PC-9 (cell line): ENCODE results near the gene BIRC5. TPM values are rescaled to one million over a fixed set of nuclear protein-coding genes. Genes with fewer than 3 reads are reported as not detected.

Experiments used
- BruUV-seq: library from RNA; stranded (reverse); fragments of 400-500 nt; replicated peaks from 2 replicates; lab custom pipeline; 2021; lab: Mats Ljungman, UMichigan
- CTCF ChIA-PET: fragments of 300-600 bp; sonication (Branson Sonifier 250); formaldehyde crosslinking; loops from one replicate; lab custom pipeline; 2022; ENCODE audit warnings: antibody characterized with exemption; lab: Charles Lee
- POLR2A ChIA-PET: fragments of 300-600 bp; sonication (Branson Sonifier 250); formaldehyde crosslinking; loops from one replicate; lab custom pipeline; 2022; ENCODE audit warnings: antibody characterized with exemption; ENCODE audit not compliant: unreplicated experiment; lab: Charles Lee
- DNase-seq, 2 experiments: peaks; one replicate each; pipeline versions ENCODE4 v3.0.0 to v3.0.0-alpha.2; 2015 to 2022; ENCODE audit warnings: mixed read lengths in 1 of 2
- H2AFZ ChIP-seq: fragments of 200-600 bp; sonication (generic); 2 replicates; pipeline ENCODE4 v1.8.1; 2017; ENCODE audit warnings: antibody characterized with exemption
- H3F3A ChIP-seq: fragments of 200-600 bp; sonication (generic); 2 replicates; pipeline ENCODE4 v1.8.1; 2017; ENCODE audit warnings: antibody characterized with exemption, mild to moderate bottlenecking, low read depth; ENCODE audit not compliant: insufficient read depth
- H3K27ac ChIP-seq: fragments of 200-600 bp; sonication (generic); 2 replicates; pipeline ENCODE4 v1.6.1; 2016; ENCODE audit warnings: mixed run types
- H3K27me3 ChIP-seq: fragments of 200-600 bp; sonication (generic); 2 replicates; pipeline ENCODE4 v1.6.1; 2016; ENCODE audit warnings: low read depth, mixed run types; ENCODE audit not compliant: insufficient read depth
- H3K36me3 ChIP-seq: fragments of 200-600 bp; sonication (generic); 2 replicates; pipeline ENCODE4 v1.6.1; 2016; ENCODE audit warnings: low read depth, mixed run types
- H3K4me1 ChIP-seq: fragments of 200-600 bp; sonication (generic); replicated peaks from 2 replicates; pipeline ENCODE4 v1.6.1; 2016; ENCODE audit warnings: mixed run types; ENCODE audit not compliant: insufficient read depth
- H3K4me2 ChIP-seq: fragments of 200-600 bp; sonication (generic); 2 replicates; pipeline ENCODE4 v1.6.1; 2017; ENCODE audit warnings: mixed run types
- H3K4me3 ChIP-seq: fragments of 200-600 bp; sonication (generic); 2 replicates; pipeline ENCODE4 v1.6.1; 2016; ENCODE audit warnings: mixed run types
- H3K79me2 ChIP-seq: fragments of 200-600 bp; sonication (generic); 2 replicates; pipeline ENCODE4 v1.6.1; 2017; ENCODE audit warnings: low read depth, mixed run types
- H3K9me2 ChIP-seq: fragments of 200-600 bp; sonication (generic); 2 replicates; pipeline ENCODE4 v1.8.1; 2017; ENCODE audit warnings: mild to moderate bottlenecking; ENCODE audit not compliant: insufficient read depth
- H3K9me3 ChIP-seq: fragments of 200-600 bp; sonication (generic); 2 replicates; pipeline ENCODE4 v1.8.1; 2016; ENCODE audit warnings: low read depth; ENCODE audit not compliant: insufficient read depth
- H4K20me1 ChIP-seq: fragments of 200-600 bp; sonication (generic); 2 replicates; pipeline ENCODE4 v1.8.1; 2017; ENCODE audit not compliant: insufficient read depth
- CTCF ChIP-seq: fragments of 200-600 bp; sonication (generic); conservative IDR thresholded peaks from 2 replicates; pipeline ENCODE4 v1.6.1; 2017; ENCODE audit warnings: mixed run types, antibody characterized with exemption, mild to moderate bottlenecking, moderate library complexity
- EZH2 ChIP-seq: fragments of 200-600 bp; sonication (generic); IDR thresholded peaks from 2 replicates; pipeline ENCODE4 v1.8.0; 2017; ENCODE audit warnings: antibody characterized with exemption, low read depth
- intact Hi-C: fragments of 100-400 bp; cut with micrococcal nuclease; formaldehyde crosslinking; loops from one replicate; pipeline ENCODE4 v1.10.0; 2022; ENCODE audit not compliant: unreplicated experiment
- total RNA-seq: library from RNA; stranded (reverse); gene quantifications from 2 replicates; pipeline ENCODE4 v1.2.3, GENCODE V29; 2021

Gene BIRC5
- total RNA-seq, 1 experiment from 2014 or later, result 91.0 TPM

- H3K4me3 ChIP-seq, result no peak overlapping the region
- no TSS peak for BruUV-seq
- POLR2A ChIA-PET, result no interaction called here
- H3K27me3 ChIP-seq, result no peaks in the 10 kb centered on the region
- H3K79me2 ChIP-seq, result no peaks in the 10 kb centered on the region
- no peak overlapping the region for H3K27ac ChIP-seq
- H4K20me1 ChIP-seq, result no peaks in the 10 kb centered on the region
- no peak overlapping the region for H2AFZ ChIP-seq
- no peaks in the 10 kb centered on the region for H3F3A ChIP-seq
- H3K9me3 ChIP-seq, result no peaks in the 10 kb centered on the region
- CTCF ChIA-PET, result no interaction called here
- no peak overlapping the region for H3K4me2 ChIP-seq
- no peaks in the 10 kb centered on the region; the same call in 1 of the 2 replicates for H3K4me1 ChIP-seq
- TF ChIP-seq EZH2 (no peak), CTCF (no peak)
- no peak for DNase-seq
- intact Hi-C loops, result no loop called here
- no peaks in the 10 kb centered on the region for H3K9me2 ChIP-seq
- H3K36me3 ChIP-seq, result no peaks in the 10 kb centered on the region
Observed at GRCh38 chr17:78263063-78263735, 49.1 kb downstream of the BIRC5 start.

DNA sequence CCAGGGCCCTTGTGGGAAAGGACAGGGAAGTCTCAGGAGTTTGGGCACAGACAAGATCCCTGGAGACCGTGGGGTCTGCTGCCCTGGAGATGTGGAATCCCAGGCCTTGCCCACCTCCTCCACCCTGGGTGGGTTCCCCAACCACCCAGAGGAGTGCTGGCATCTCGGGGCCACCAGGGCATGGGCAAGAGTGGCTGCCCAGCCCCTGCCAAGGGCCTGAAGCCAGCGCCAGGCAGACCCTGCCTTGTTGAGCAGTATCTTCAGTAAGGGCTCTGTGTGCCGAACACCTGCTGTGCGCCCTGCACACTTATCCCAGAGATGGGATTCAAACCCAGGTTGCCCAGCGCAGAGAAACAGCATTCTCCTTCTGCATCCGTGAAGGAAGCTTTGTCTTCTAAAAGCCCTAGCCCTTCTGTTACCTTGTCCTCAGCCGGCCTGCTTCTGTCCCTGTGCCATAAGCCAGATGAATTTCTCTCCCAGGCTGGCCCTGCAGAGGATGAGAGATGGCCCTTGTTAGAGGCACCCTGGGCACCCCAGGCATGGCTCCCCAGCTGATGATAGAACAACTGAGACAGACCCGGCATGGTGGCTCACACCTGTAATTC lies 49.8 kb downstream of the BIRC5 start:
- no peak overlapping the region for H2AFZ ChIP-seq
- ChIA-PET POLR2A (interaction anchor here (0.7 kb wide), 1 partner anchor 71 kb away, joined by 4 read pairs; no protein-coding TSS in a partner anchor), CTCF (no interaction called here)

DNA sequence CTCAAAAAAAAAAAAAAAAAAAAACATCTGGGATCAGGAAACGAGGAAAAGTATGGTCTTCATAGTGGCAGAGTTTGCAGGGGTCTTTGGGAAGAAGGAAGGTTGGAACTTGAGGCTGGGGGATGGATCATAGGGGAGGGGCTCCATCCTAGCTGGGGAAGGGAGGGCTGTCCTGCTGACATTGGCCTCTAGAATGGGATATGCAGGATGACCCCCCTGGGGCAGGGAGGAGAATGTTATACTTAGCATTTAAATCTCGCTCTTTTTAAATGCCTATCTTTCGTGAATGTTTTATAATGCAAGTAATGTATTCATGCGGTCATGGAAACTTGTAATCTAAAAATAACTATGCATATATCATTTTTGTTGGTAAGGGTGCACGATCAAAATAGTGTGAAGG lies 50.5 kb downstream of the BIRC5 start:
- Histone ChIP-seq H3K27ac (no peak overlapping the region), H3K4me3 (no peak overlapping the region), H3K4me1 (no peaks in the 10 kb centered on the region), H3K9me3 (no peaks in the 10 kb centered on the region), H4K20me1 (no peaks in the 10 kb centered on the region), H3K36me3 (no peaks in the 10 kb centered on the region), H3K9me2 (no peaks in the 10 kb centered on the region), H3K79me2 (no peaks in the 10 kb centered on the region), H3K27me3 (peaks cover 5% of the 10 kb centered on the region), H2AFZ (no peak overlapping the region), H3F3A (no peaks in the 10 kb centered on the region), H3K4me2 (no peak overlapping the region)
- no peak for DNase-seq
- intact Hi-C loops, result no loop called here
- TF ChIP-seq CTCF, result no peak
- no peak for TF ChIP-seq EZH2
- ChIA-PET CTCF (no interaction called here), POLR2A (interaction anchor here (0.7 kb wide), 1 partner anchor 70 kb away, joined by 4 read pairs; no protein-coding TSS in a partner anchor)
- no TSS peak for BruUV-seq

More for the DNA sequence above, 49.8 kb downstream of the BIRC5 start:
- no peaks in the 10 kb centered on the region for H4K20me1 ChIP-seq
- no peaks in the 10 kb centered on the region for H3K27me3 ChIP-seq
- no peaks in the 10 kb centered on the region for H3F3A ChIP-seq
- no peak overlapping the region for H3K4me3 ChIP-seq
- no peaks in the 10 kb centered on the region for H3K4me1 ChIP-seq
- BruUV-seq, result no TSS peak
- H3K9me2 ChIP-seq, result no peaks in the 10 kb centered on the region
- intact Hi-C loops, result no loop called here
- no peaks in the 10 kb centered on the region for H3K79me2 ChIP-seq
- no peak for TF ChIP-seq CTCF
- no peak for TF ChIP-seq EZH2
- no peaks in the 10 kb centered on the region for H3K9me3 ChIP-seq
- H3K36me3 ChIP-seq, result no peaks in the 10 kb centered on the region
- H3K4me2 ChIP-seq, result no peak overlapping the region
- no peak for DNase-seq
- no peak overlapping the region for H3K27ac ChIP-seq
